Mesothelial cell of epicardium (in vitro differentiated cells): ENCODE measurements around the gene VPS54. TPM values are rescaled to one million over a fixed set of nuclear protein-coding genes. Genes with fewer than 3 reads are reported as not detected.

ENCODE experiments used
- DNase-seq, 2 experiments: peaks; one replicate each; pipeline ENCODE4 v3.0.0; 2021; ENCODE audit warnings: low spot score in 2 of 2; ENCODE audit not compliant: unreplicated experiment in 2 of 2
- H3K27ac Mint-ChIP-seq: 2 replicates; pipeline ENCODE4 v1.8.0; 2021; ENCODE audit warnings: mixed read lengths
- H3K27me3 Mint-ChIP-seq: 2 replicates; pipeline ENCODE4 v1.8.0; 2021; ENCODE audit warnings: low read depth, mixed read lengths
- H3K36me3 Mint-ChIP-seq: 2 replicates; pipeline ENCODE4 v1.8.0; 2021; ENCODE audit warnings: mixed read lengths
- H3K4me1 Mint-ChIP-seq: 2 replicates; pipeline ENCODE4 v1.8.0; 2021; ENCODE audit warnings: mixed read lengths
- H3K4me3 Mint-ChIP-seq: 2 replicates; pipeline ENCODE4 v1.8.0; 2021; ENCODE audit warnings: mild to moderate bottlenecking, moderate library complexity, mixed read lengths
- H3K9me3 Mint-ChIP-seq: 2 replicates; pipeline ENCODE4 v1.8.0; 2021; ENCODE audit warnings: mixed read lengths
- CTCF ChIP-seq: fragments of 200-600 bp; sonication (generic); IDR thresholded peaks from one replicate; pipeline ENCODE4 v1.5.0; 2021; ENCODE audit warnings: antibody characterized with exemption; ENCODE audit not compliant: unreplicated experiment
- total RNA-seq: library from RNA; stranded (reverse); gene quantifications from 3 replicates; pipeline ENCODE4 v1.2.1, GENCODE V29; 2021

The VPS54 gene
- total RNA-seq, 1 donor from 2014 or later, result 35.4 TPM

DNA sequence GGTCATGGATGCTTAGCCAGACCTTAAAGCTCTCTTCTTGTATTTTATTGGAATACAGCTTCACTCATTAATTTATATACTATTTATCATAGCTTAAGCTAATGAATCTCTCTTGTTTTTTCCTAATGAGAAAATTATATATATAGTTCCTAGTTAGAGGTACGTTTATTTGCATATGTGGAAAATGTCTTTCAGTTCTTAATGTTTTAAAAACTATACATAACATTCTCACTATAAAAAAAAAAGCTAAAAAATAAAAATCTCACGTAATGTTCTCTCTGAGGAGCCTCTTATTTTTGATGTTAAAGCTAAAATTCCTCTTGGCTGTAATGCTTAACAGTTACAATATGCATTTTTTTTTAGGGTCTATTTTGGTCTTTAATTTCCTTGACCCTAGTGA, 160.9 kb downstream of the VPS54 start:
- no peak for DNase-seq
- no peak for TF ChIP-seq CTCF
- peaks cover 34% of the 10 kb centered on the region for H3K36me3 Mint-ChIP-seq
- H3K4me3 Mint-ChIP-seq, result no peak overlapping the region
- peaks cover 6% of the 10 kb centered on the region for H3K9me3 Mint-ChIP-seq
- H3K4me1 Mint-ChIP-seq, result peaks cover 22% of the 10 kb centered on the region
- no peaks in the 10 kb centered on the region for H3K27me3 Mint-ChIP-seq
- no peak overlapping the region for H3K27ac Mint-ChIP-seq

GRCh38 chr2:63856303-63856603, 163.0 kb downstream of the VPS54 start:
- DNase-seq, result no peak
- H3K9me3 Mint-ChIP-seq, result peaks cover 6% of the 10 kb centered on the region
- no peaks in the 10 kb centered on the region for H3K27me3 Mint-ChIP-seq
- no peak overlapping the region for H3K27ac Mint-ChIP-seq
- no peak for TF ChIP-seq CTCF
- H3K4me1 Mint-ChIP-seq, result peaks cover 29% of the 10 kb centered on the region
- no peak overlapping the region for H3K4me3 Mint-ChIP-seq
- peaks cover 32% of the 10 kb centered on the region for H3K36me3 Mint-ChIP-seq

GRCh38 chr2:63855418-63856302, 163.6 kb downstream of the VPS54 start:
- H3K9me3 Mint-ChIP-seq, result peaks cover 6% of the 10 kb centered on the region

DNA sequence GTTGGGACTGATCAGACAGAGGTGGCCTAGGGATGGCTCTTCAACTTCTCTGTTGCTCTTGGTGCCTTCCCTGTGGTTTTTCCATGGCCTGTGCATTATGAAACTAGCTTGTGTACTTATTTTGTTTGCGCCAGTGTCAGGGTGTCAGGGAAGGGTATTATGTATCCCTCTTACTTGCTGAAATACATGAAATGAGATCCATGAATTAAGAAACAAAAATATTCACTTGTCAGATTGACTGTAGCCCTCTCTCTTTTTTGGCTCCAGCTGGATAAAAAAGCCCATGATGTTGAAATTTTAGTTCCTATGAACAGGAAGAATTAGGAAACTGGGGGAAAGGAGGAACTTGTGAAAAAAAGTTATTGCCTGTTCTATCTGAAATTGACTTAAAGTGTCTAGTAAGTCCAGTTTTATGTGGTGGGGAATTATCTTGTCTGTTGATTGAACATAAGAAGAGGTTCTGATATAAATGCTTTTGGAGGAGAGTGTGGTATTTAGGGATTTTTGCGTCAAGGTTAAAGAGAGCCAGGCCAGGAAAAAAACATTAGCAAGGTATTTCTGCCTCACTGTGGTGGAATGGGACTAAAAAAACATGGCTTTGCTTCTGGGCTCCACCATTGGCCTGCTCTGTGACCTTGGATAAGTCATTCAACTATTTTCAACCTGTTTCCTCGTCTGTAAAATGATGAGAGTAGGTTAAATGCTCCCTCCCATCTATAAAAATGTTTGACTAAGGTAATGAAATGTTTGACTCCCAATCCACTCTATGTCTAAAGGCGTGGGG, 165.5 kb downstream of the VPS54 start:
- no peak overlapping the region for H3K4me3 Mint-ChIP-seq

More at GRCh38 chr2:63855418-63856302, 163.6 kb downstream of the VPS54 start:
- Mint-ChIP-seq H3K4me1 (peaks cover 35% of the 10 kb centered on the region), H3K4me3 (no peak overlapping the region), H3K27me3 (no peaks in the 10 kb centered on the region), H3K36me3 (peaks cover 32% of the 10 kb centered on the region), H3K27ac (no peak overlapping the region)
- no peak for TF ChIP-seq CTCF
- DNase-seq, result no peak

More for the DNA sequence above, 165.5 kb downstream of the VPS54 start:
- no peak for DNase-seq
- no peaks in the 10 kb centered on the region for H3K27me3 Mint-ChIP-seq
- no peak for TF ChIP-seq CTCF
- H3K9me3 Mint-ChIP-seq, result peaks cover 6% of the 10 kb centered on the region
- H3K36me3 Mint-ChIP-seq, result peaks cover 19% of the 10 kb centered on the region
- peak overlapping the region; percentile 52 for H3K27ac Mint-ChIP-seq
- peaks cover 51% of the 10 kb centered on the region for H3K4me1 Mint-ChIP-seq
